T-helper 17 cell (primary cell): ENCODE measurements around the gene PBX3. TPM values are rescaled to one million over a fixed set of nuclear protein-coding genes. Genes with fewer than 3 reads are reported as not detected.
"Not testable (repeated sequence)": the region's sequence is repeated elsewhere in the genome, so short reads cannot be mapped to it uniquely, and the experiment has no call there.

Experiments used
- ATAC-seq: fragments of 150-1000 bp; cut with Tn5 transposase; 2 replicates; pipeline ENCODE4 v1.10.0; 2021; ENCODE audit warnings: mild to moderate bottlenecking, moderate library complexity
- DNase-seq, 3 donors: peaks; one replicate each; pipeline versions ENCODE4 v3.0.0 to v3.0.0-alpha.2; 2020 to 2021
- H3K9me3 ChIP-seq: one replicate; pipeline ENCODE4 v1.7.0; 2013; ENCODE audit warnings: low read length, mild to moderate bottlenecking; ENCODE audit not compliant: control insufficient read depth, poor library complexity, severe bottlenecking
- H3K27ac Mint-ChIP-seq: one replicate; pipeline ENCODE4 v1.8.0; 2022; ENCODE audit warnings: mild to moderate bottlenecking, moderate library complexity, mixed read lengths
- H3K27me3 Mint-ChIP-seq: one replicate; pipeline ENCODE4 v1.8.0; 2022; ENCODE audit warnings: mixed read lengths
- H3K36me3 Mint-ChIP-seq: one replicate; pipeline ENCODE4 v1.8.0; 2022; ENCODE audit warnings: low read depth, mixed read lengths
- H3K4me1 Mint-ChIP-seq: one replicate; pipeline ENCODE4 v1.8.0; 2022; ENCODE audit warnings: mild to moderate bottlenecking, mixed read lengths
- H3K4me3 Mint-ChIP-seq: one replicate; pipeline ENCODE4 v1.8.0; 2022; ENCODE audit warnings: mild to moderate bottlenecking, moderate library complexity, mixed read lengths
- total RNA-seq, 4 donors: library from RNA in 2 of 4; stranded (reverse) in 2 of 4; gene quantifications; one replicate each; pipeline ENCODE4 v1.2.3 and lab custom pipeline; 2022 to 2026

Gene PBX3
- total RNA-seq, 2 donors from 2014 or later = 15.5 to 18.6 TPM

- not testable (repeated sequence) for DNase-seq, H3K27me3 Mint-ChIP-seq, H3K36me3 Mint-ChIP-seq, H3K9me3 ChIP-seq
- H3K27ac Mint-ChIP-seq = peak overlapping the region; percentile 96
- peak; percentile 90 for ATAC-seq
- H3K4me3 Mint-ChIP-seq = peak overlapping the region; percentile 89
- H3K4me1 Mint-ChIP-seq = peaks cover 19% of the 10 kb centered on the region
Observed at GRCh38 chr9:125823874-125824406, 76.8 kb downstream of the PBX3 start.

GRCh38 chr9:125825762-125826161 is 78.6 kb downstream of the PBX3 start:
- H3K27ac Mint-ChIP-seq = no peak overlapping the region

GRCh38 chr9:125826850-125827249 is 79.7 kb downstream of the PBX3 start:
- Mint-ChIP-seq H3K36me3 (peaks cover 3% of the 10 kb centered on the region), H3K4me1 (peaks cover 23% of the 10 kb centered on the region), H3K27ac (no peak overlapping the region), H3K4me3 (no peak overlapping the region), H3K27me3 (no peaks in the 10 kb centered on the region)
- H3K9me3 ChIP-seq = no peaks in the 10 kb centered on the region
- no peak for DNase-seq
- ATAC-seq = no peak

More at GRCh38 chr9:125825762-125826161, 78.6 kb downstream of the PBX3 start:
- no peaks in the 10 kb centered on the region for H3K9me3 ChIP-seq
- peaks cover 3% of the 10 kb centered on the region for H3K36me3 Mint-ChIP-seq
- ATAC-seq = no peak
- no peaks in the 10 kb centered on the region for H3K27me3 Mint-ChIP-seq
- DNase-seq = no peak
- H3K4me3 Mint-ChIP-seq = no peak overlapping the region
- H3K4me1 Mint-ChIP-seq = peaks cover 21% of the 10 kb centered on the region

- DNase-seq = peak; percentile 7 to 13 (median 11)
- no peaks in the 10 kb centered on the region for H3K36me3 Mint-ChIP-seq
- peak overlapping the region; percentile 83 for H3K4me3 Mint-ChIP-seq
- peak overlapping the region; percentile 65 for H3K27ac Mint-ChIP-seq
- H3K4me1 Mint-ChIP-seq = peaks cover 14% of the 10 kb centered on the region
- H3K27me3 Mint-ChIP-seq = no peaks in the 10 kb centered on the region
- peak; percentile 100 for ATAC-seq
- H3K9me3 ChIP-seq = no peaks in the 10 kb centered on the region
Observed at GRCh38 chr9:125829743-125830142, 82.6 kb downstream of the PBX3 start.

- ATAC-seq (no peak), DNase-seq (no peak)
- H3K27me3 Mint-ChIP-seq = no peaks in the 10 kb centered on the region
- peaks cover 11% of the 10 kb centered on the region for H3K4me1 Mint-ChIP-seq
- no peaks in the 10 kb centered on the region for H3K9me3 ChIP-seq
- peak overlapping the region; percentile 57 for H3K27ac Mint-ChIP-seq
- peak overlapping the region; percentile 78 for H3K4me3 Mint-ChIP-seq
- H3K36me3 Mint-ChIP-seq = no peaks in the 10 kb centered on the region
Observed at GRCh38 chr9:125831054-125831453, 83.9 kb downstream of the PBX3 start.

GRCh38 chr9:125831616-125832015 is 84.4 kb downstream of the PBX3 start:
- no peak for DNase-seq
- Mint-ChIP-seq H3K27me3 (no peaks in the 10 kb centered on the region), H3K27ac (peak overlapping the region; percentile 57), H3K4me3 (no peak overlapping the region), H3K4me1 (peaks cover 14% of the 10 kb centered on the region), H3K36me3 (no peaks in the 10 kb centered on the region)
- H3K9me3 ChIP-seq = no peaks in the 10 kb centered on the region
- ATAC-seq = no peak

GRCh38 chr9:125835655-125836054 is 88.5 kb downstream of the PBX3 start:
- ATAC-seq = no peak
- H3K9me3 ChIP-seq = no peaks in the 10 kb centered on the region
- no peak overlapping the region for H3K4me3 Mint-ChIP-seq
- H3K4me1 Mint-ChIP-seq = peaks cover 13% of the 10 kb centered on the region
- no peak for DNase-seq
- no peaks in the 10 kb centered on the region for H3K36me3 Mint-ChIP-seq
- no peaks in the 10 kb centered on the region for H3K27me3 Mint-ChIP-seq
- no peak overlapping the region for H3K27ac Mint-ChIP-seq

- H3K9me3 ChIP-seq = no peaks in the 10 kb centered on the region
- DNase-seq (no peak), ATAC-seq (no peak)
- no peak overlapping the region for H3K4me3 Mint-ChIP-seq
- peaks cover 18% of the 10 kb centered on the region for H3K4me1 Mint-ChIP-seq
- no peak overlapping the region for H3K27ac Mint-ChIP-seq
- H3K27me3 Mint-ChIP-seq = no peaks in the 10 kb centered on the region
- peaks cover 3% of the 10 kb centered on the region for H3K36me3 Mint-ChIP-seq
Observed at GRCh38 chr9:125839317-125839716, 92.1 kb downstream of the PBX3 start.

GRCh38 chr9:125841444-125841843 is 94.3 kb downstream of the PBX3 start:
- H3K9me3 ChIP-seq = no peaks in the 10 kb centered on the region
- Mint-ChIP-seq H3K4me1 (peaks cover 16% of the 10 kb centered on the region), H3K27me3 (no peaks in the 10 kb centered on the region), H3K36me3 (peaks cover 3% of the 10 kb centered on the region), H3K27ac (no peak overlapping the region), H3K4me3 (no peak overlapping the region)
- DNase-seq (no peak), ATAC-seq (no peak)

- H3K4me1 Mint-ChIP-seq = peaks cover 16% of the 10 kb centered on the region
- no peak overlapping the region for H3K27ac Mint-ChIP-seq
- H3K27me3 Mint-ChIP-seq = no peaks in the 10 kb centered on the region
- H3K36me3 Mint-ChIP-seq = peaks cover 3% of the 10 kb centered on the region
- H3K9me3 ChIP-seq = no peaks in the 10 kb centered on the region
- no peak for DNase-seq
- no peak for ATAC-seq
- H3K4me3 Mint-ChIP-seq = no peak overlapping the region
Observed at GRCh38 chr9:125842242-125842641, 95.1 kb downstream of the PBX3 start.

GRCh38 chr9:125843646-125844045 is 96.5 kb downstream of the PBX3 start:
- Mint-ChIP-seq H3K36me3 (peaks cover 5% of the 10 kb centered on the region), H3K4me3 (no peak overlapping the region), H3K27ac (no peak overlapping the region), H3K4me1 (peaks cover 16% of the 10 kb centered on the region), H3K27me3 (no peaks in the 10 kb centered on the region)
- DNase-seq (no peak), ATAC-seq (no peak)
- no peaks in the 10 kb centered on the region for H3K9me3 ChIP-seq

GRCh38 chr9:125844611-125845010 is 97.4 kb downstream of the PBX3 start:
- H3K9me3 ChIP-seq = no peaks in the 10 kb centered on the region
- DNase-seq = no peak
- Mint-ChIP-seq H3K36me3 (peaks cover 6% of the 10 kb centered on the region), H3K4me1 (peaks cover 12% of the 10 kb centered on the region), H3K27ac (no peak overlapping the region), H3K27me3 (no peaks in the 10 kb centered on the region), H3K4me3 (no peak overlapping the region)
- no peak for ATAC-seq

- Mint-ChIP-seq H3K27ac (no peak overlapping the region), H3K36me3 (peaks cover 6% of the 10 kb centered on the region), H3K27me3 (no peaks in the 10 kb centered on the region), H3K4me1 (peaks cover 12% of the 10 kb centered on the region), H3K4me3 (no peak overlapping the region)
- ATAC-seq (no peak), DNase-seq (no peak)
- H3K9me3 ChIP-seq = no peaks in the 10 kb centered on the region
Observed at GRCh38 chr9:125845271-125845808, 98.2 kb downstream of the PBX3 start.

- H3K4me1 Mint-ChIP-seq = peaks cover 3% of the 10 kb centered on the region
- H3K36me3 Mint-ChIP-seq = peaks cover 6% of the 10 kb centered on the region
- ATAC-seq (no peak), DNase-seq (no peak)
- H3K27ac Mint-ChIP-seq = no peak overlapping the region
- H3K4me3 Mint-ChIP-seq = no peak overlapping the region
- no peaks in the 10 kb centered on the region for H3K27me3 Mint-ChIP-seq
- H3K9me3 ChIP-seq = no peaks in the 10 kb centered on the region
Observed at GRCh38 chr9:125847735-125848134, 100.6 kb downstream of the PBX3 start.
